K562 (cell line): Measurements from ENCODE around the gene C19orf67. TPM values are rescaled to one million over a fixed set of nuclear protein-coding genes. Genes with fewer than 3 reads are reported as not detected.

Source experiments
- FOXK2 ChIP-seq, 2 experiments: fragments of 450-650 bp; IDR thresholded peaks in 1 of 2; conservative IDR thresholded peaks in 1 of 2; 2 replicates each; pipeline ENCODE4 v1.6.1; 2016; ENCODE audit warnings: low read depth in 2 of 2, mild to moderate bottlenecking in 1 of 2
- TEAD4 ChIP-seq, 2 experiments: sonication (generic) in 1 of 2; formaldehyde crosslinking in 1 of 2; IDR thresholded peaks; 2 replicates each; pipeline versions ENCODE4 v1.6.1 to v1.8.0; 2012 to 2022; ENCODE audit warnings: borderline replicate concordance in 1 of 2, inconsistent platforms in 1 of 2, low read length in 1 of 2, mild to moderate bottlenecking in 1 of 2, missing genetic modification reagents in 1 of 2
- ZNF589 ChIP-seq: fragments of 200-800 bp; sonication (Bioruptor generic); IDR thresholded peaks from 2 replicates; pipeline ENCODE4 v1.6.1; 2016; ENCODE audit warnings: low read depth, missing genetic modification characterization, missing compliant biosample characterization
- ZNF785 ChIP-seq: fragments of 250-450 bp; sonication (Bioruptor Pico); IDR thresholded peaks from 2 replicates; pipeline ENCODE4 v1.4.0; 2020; ENCODE audit warnings: mild to moderate bottlenecking
- polyA plus RNA-seq, 8 experiments: library from polyadenylated mRNA; depleted of rRNA in 4 of 8; stranded (reverse) in 5 of 8; unstranded in 3 of 8; fragments of >200 nt; fragmentation: Nextera tagmentation in 2 of 8; fragmentation: Illumina TruSeq in 1 of 8; extraction: Ambion mirVana in 2 of 8; extraction: Trizol in 1 of 8; gene quantifications; 2 replicates each; pipeline versions ENCODE4 v1.2.1 to v1.2.3, GENCODE V29; 2011 to 2014; ENCODE audit warnings: inconsistent platforms in 1 of 8, missing spikeins in 1 of 8
- total RNA-seq, 7 experiments: library from RNA; depleted of rRNA in 6 of 7; stranded (reverse); fragments of >200 nt in 6 of 7; fragmentation: Illumina TruSeq in 2 of 7; extraction: Trizol in 2 of 7; gene quantifications; 2 replicates each; pipeline versions ENCODE4 v1.2.1 to v1.2.3, GENCODE V29; 2011 to 2021; ENCODE audit warnings: low replicate concordance in 1 of 7
- TF ChIP-seq, protein P1 (sequence below): fragments of 200-400 bp; formaldehyde crosslinking; IDR thresholded peaks from 2 replicates; pipeline ENCODE4 v1.6.1; 2017; ENCODE audit warnings: mild to moderate bottlenecking, low read depth, low read length, moderate library complexity
- TF ChIP-seq, protein P2 (sequence below): fragments of 450-650 bp; IDR thresholded peaks from 2 replicates; pipeline ENCODE4 v1.6.1; 2016; ENCODE audit warnings: mild to moderate bottlenecking, moderate library complexity
- TF ChIP-seq, protein P3 (sequence below), 2 experiments: IDR thresholded peaks; 2 replicates each; pipeline ENCODE4 v1.6.1; 2011; ENCODE audit warnings: borderline replicate concordance in 1 of 2, control low read depth in 1 of 2, low read depth in 1 of 2, low read length in 1 of 2, mild to moderate bottlenecking in 1 of 2, mixed read lengths in 1 of 2, moderate library complexity in 1 of 2; ENCODE audit not compliant: insufficient read depth in 1 of 2, insufficient read length in 1 of 2, poor library complexity in 1 of 2, severe bottlenecking in 1 of 2; ENCODE audit errors: extremely low read depth in 1 of 2

Gene C19orf67
- total and polyA plus RNA-seq, 9 of the 15 experiments (the other 6 are each of a cell fraction or from before 2014, with no cell fraction given): 0.29 to 1.8 (median 0.51) TPM; not detected in 3

DNA sequence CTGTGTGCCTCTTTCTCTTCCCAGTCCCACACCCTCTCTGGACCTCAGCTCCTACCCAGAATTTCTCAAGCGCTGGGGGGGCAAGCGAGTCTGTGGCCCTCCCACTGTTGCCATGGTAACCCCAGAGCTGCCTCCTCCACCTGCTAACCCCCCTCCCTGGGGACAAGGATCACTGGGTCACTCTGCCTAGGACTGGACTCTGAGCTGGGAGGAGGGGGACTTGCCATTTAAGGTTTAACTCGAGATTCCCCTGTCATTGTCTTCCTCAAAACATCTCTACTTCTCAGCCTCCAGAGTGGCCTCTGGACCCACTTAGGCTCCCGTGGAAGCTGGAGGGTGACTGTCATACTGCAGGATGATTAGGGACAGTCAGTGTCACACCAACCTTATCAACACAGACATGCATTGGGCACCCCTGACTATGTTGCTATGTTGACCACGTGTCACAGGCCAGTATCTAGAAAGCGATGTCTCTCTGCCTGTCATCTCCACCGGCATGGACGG, 25.9 kb downstream of the C19orf67 start (continued):
- TF ChIP-seq, protein P1, sequence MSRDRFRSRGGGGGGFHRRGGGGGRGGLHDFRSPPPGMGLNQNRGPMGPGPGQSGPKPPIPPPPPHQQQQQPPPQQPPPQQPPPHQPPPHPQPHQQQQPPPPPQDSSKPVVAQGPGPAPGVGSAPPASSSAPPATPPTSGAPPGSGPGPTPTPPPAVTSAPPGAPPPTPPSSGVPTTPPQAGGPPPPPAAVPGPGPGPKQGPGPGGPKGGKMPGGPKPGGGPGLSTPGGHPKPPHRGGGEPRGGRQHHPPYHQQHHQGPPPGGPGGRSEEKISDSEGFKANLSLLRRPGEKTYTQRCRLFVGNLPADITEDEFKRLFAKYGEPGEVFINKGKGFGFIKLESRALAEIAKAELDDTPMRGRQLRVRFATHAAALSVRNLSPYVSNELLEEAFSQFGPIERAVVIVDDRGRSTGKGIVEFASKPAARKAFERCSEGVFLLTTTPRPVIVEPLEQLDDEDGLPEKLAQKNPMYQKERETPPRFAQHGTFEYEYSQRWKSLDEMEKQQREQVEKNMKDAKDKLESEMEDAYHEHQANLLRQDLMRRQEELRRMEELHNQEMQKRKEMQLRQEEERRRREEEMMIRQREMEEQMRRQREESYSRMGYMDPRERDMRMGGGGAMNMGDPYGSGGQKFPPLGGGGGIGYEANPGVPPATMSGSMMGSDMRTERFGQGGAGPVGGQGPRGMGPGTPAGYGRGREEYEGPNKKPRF: no peak
- TF ChIP-seq ZNF589 (CRISPR knock-in tag): no peak
- TF ChIP-seq, protein P2, sequence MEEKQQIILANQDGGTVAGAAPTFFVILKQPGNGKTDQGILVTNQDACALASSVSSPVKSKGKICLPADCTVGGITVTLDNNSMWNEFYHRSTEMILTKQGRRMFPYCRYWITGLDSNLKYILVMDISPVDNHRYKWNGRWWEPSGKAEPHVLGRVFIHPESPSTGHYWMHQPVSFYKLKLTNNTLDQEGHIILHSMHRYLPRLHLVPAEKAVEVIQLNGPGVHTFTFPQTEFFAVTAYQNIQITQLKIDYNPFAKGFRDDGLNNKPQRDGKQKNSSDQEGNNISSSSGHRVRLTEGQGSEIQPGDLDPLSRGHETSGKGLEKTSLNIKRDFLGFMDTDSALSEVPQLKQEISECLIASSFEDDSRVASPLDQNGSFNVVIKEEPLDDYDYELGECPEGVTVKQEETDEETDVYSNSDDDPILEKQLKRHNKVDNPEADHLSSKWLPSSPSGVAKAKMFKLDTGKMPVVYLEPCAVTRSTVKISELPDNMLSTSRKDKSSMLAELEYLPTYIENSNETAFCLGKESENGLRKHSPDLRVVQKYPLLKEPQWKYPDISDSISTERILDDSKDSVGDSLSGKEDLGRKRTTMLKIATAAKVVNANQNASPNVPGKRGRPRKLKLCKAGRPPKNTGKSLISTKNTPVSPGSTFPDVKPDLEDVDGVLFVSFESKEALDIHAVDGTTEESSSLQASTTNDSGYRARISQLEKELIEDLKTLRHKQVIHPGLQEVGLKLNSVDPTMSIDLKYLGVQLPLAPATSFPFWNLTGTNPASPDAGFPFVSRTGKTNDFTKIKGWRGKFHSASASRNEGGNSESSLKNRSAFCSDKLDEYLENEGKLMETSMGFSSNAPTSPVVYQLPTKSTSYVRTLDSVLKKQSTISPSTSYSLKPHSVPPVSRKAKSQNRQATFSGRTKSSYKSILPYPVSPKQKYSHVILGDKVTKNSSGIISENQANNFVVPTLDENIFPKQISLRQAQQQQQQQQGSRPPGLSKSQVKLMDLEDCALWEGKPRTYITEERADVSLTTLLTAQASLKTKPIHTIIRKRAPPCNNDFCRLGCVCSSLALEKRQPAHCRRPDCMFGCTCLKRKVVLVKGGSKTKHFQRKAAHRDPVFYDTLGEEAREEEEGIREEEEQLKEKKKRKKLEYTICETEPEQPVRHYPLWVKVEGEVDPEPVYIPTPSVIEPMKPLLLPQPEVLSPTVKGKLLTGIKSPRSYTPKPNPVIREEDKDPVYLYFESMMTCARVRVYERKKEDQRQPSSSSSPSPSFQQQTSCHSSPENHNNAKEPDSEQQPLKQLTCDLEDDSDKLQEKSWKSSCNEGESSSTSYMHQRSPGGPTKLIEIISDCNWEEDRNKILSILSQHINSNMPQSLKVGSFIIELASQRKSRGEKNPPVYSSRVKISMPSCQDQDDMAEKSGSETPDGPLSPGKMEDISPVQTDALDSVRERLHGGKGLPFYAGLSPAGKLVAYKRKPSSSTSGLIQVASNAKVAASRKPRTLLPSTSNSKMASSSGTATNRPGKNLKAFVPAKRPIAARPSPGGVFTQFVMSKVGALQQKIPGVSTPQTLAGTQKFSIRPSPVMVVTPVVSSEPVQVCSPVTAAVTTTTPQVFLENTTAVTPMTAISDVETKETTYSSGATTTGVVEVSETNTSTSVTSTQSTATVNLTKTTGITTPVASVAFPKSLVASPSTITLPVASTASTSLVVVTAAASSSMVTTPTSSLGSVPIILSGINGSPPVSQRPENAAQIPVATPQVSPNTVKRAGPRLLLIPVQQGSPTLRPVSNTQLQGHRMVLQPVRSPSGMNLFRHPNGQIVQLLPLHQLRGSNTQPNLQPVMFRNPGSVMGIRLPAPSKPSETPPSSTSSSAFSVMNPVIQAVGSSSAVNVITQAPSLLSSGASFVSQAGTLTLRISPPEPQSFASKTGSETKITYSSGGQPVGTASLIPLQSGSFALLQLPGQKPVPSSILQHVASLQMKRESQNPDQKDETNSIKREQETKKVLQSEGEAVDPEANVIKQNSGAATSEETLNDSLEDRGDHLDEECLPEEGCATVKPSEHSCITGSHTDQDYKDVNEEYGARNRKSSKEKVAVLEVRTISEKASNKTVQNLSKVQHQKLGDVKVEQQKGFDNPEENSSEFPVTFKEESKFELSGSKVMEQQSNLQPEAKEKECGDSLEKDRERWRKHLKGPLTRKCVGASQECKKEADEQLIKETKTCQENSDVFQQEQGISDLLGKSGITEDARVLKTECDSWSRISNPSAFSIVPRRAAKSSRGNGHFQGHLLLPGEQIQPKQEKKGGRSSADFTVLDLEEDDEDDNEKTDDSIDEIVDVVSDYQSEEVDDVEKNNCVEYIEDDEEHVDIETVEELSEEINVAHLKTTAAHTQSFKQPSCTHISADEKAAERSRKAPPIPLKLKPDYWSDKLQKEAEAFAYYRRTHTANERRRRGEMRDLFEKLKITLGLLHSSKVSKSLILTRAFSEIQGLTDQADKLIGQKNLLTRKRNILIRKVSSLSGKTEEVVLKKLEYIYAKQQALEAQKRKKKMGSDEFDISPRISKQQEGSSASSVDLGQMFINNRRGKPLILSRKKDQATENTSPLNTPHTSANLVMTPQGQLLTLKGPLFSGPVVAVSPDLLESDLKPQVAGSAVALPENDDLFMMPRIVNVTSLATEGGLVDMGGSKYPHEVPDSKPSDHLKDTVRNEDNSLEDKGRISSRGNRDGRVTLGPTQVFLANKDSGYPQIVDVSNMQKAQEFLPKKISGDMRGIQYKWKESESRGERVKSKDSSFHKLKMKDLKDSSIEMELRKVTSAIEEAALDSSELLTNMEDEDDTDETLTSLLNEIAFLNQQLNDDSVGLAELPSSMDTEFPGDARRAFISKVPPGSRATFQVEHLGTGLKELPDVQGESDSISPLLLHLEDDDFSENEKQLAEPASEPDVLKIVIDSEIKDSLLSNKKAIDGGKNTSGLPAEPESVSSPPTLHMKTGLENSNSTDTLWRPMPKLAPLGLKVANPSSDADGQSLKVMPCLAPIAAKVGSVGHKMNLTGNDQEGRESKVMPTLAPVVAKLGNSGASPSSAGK: 0 out of 2 replicates have a peak, but pooled peaks have one; percentile 36
- no peak for TF ChIP-seq ZNF785 (CRISPR knock-in tag)
- no peak for TF ChIP-seq TEAD4 (IDR thresholded peaks at IDR 0.05; ENCODE audit: low read length)
- no peak for TF ChIP-seq TEAD4 (CRISPR knock-in tag; IDR thresholded peaks at IDR 0.05; ENCODE audit: borderline replicate concordance)
- TF ChIP-seq, protein P3, sequence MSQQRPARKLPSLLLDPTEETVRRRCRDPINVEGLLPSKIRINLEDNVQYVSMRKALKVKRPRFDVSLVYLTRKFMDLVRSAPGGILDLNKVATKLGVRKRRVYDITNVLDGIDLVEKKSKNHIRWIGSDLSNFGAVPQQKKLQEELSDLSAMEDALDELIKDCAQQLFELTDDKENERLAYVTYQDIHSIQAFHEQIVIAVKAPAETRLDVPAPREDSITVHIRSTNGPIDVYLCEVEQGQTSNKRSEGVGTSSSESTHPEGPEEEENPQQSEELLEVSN (IDR thresholded peaks at IDR 0.05; ENCODE audit: borderline replicate concordance in 1 of 2, extremely low read depth in 1 of 2, insufficient read depth in 1 of 2, insufficient read length in 1 of 2, low read depth in 1 of 2, low read length in 1 of 2, poor library complexity in 1 of 2, severe bottlenecking in 1 of 2): peak in 1 of 2 experiments; percentile 20
- TF ChIP-seq FOXK2 (conservative IDR thresholded peaks at IDR 0.05 in 1 of 2, IDR thresholded peaks at IDR 0.05 in 1 of 2; ENCODE audit: low read depth in 2 of 2): peak in 1 of 2 experiments; percentile 30; a peak in 1 of 4 replicates
